HG03039 (cell line): ENCODE measurements around the gene OR51E1.

Experiments
- ATAC-seq: cut with Tn5 transposase; IDR thresholded peaks from one replicate; pipeline ENCODE4 v1.9.1; 2021; ENCODE audit warnings: mild to moderate bottlenecking, moderate library complexity; ENCODE audit not compliant: unreplicated experiment

The OR51E1 gene

DNA sequence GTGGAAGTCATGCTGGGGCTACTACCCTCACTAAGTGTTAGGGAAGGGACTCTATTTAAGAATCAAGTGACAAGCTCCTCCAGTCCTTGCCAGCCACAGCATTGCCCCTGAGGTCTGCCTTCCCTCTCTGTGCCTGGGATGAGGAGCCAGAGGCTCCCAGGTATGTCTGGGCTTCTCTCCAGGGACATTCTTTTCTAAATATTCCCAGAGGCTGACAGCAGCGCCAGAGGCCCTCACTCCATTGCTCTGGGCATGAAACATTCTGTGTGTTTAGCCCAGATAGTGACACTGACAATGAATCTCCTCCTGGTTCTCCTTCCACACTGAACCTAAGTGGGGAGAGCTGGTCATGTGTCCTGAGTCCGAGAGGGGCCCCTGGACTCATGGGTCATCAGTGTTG lies 2.2 kb downstream of the OR51E1 start:
- ATAC-seq = no peak

DNA sequence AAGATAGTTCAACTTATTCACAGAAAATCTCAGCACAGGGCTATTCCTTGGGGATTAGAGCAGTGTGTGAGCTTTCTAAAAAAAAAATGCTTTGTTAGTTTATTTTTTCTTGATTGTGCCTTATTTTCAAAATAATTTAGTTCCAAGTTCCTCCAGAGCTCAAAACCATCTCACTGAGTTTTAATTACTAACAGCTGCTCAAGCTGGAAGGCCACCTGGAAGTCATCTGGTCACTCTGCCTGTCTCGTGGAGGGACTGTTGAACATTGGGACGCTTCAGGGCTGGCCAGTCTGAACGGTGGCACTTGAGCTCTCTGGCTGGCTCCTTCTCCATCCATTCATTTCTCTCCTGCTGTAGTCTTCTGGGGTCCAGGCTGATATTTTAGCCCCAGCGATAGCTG lies 4.0 kb downstream of the OR51E1 start:
- ATAC-seq = no peak

DNA sequence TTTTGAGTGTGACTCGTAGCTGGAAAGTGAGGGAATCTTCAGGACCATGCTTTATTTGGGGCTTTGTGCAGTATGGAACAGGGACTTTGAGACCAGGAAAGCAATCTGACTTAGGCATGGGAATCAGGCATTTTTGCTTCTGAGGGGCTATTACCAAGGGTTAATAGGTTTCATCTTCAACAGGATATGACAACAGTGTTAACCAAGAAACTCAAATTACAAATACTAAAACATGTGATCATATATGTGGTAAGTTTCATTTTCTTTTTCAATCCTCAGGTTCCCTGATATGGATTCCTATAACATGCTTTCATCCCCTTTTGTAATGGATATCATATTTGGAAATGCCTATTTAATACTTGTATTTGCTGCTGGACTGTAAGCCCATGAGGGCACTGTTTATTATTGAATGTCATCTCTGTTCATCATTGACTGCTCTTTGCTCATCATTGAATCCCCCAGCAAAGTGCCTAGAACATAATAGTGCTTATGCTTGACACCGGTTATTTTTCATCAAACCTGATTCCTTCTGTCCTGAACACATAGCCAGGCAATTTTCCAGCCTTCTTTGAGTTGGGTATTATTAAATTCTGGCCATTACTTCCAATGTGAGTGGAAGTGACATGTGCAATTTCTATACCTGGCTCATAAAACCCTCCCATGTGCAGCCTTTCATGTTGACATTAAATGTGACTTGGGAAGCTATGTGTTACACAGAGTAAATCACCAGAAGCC lies 11.0 kb downstream of the OR51E1 start:
- ATAC-seq = no peak

DNA sequence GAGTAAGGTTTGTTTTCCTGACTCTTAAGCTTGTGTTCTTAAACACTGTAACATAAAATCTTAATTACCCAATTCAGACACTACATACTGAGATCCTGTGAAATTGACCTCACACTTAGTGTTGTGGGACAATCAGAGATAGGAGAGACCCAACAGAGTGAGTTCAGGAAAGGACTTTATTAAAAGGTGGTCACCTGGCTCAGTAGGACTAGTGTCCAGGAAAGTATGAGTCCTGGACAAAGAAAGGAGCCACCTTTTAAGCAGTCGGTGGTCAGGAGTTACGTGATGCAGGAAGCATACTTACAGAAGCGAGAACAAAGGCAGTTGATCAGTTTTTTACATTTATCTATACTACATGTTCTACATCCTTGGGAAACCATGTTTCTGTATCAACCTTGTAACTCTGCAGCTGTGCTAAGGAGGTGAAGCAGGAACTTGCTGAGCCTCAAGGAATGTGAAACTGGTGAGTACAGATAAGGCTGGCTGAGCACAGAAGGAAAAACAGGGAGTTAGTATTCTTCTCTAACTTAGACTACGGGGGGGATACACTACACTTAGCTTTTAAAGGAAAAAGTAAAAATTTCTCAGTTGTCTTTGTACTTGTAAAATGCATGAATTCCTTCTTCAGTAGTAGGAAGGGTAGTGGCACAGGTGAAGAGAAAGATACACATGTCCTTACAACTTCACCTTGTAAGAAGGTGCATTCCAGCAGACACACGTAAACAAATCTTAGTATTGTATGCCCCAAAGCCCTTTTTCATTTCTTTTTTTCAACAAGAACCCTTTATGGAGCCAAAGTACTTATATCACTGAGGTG lies 15.1 kb downstream of the OR51E1 start:
- ATAC-seq = no peak

DNA sequence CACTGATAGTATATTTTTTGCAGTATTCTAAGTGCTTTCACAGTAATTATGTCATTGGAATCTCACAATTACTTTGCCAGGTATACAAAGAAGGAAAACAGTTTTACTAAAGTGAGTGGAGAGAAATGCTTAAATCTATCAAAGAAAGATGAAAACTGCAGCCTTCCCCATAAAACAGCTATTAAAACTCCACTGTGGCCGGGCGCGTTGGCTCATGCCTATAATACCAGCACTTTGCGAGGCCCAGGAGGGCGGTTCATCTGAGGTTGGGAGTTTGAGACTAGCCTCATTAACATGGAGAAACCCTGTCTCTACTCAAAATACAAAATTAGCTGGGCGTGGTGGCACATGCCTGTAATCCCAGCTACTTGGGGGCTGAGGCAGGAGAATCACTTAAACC lies 19.1 kb downstream of the OR51E1 start:
- no peak for ATAC-seq

DNA sequence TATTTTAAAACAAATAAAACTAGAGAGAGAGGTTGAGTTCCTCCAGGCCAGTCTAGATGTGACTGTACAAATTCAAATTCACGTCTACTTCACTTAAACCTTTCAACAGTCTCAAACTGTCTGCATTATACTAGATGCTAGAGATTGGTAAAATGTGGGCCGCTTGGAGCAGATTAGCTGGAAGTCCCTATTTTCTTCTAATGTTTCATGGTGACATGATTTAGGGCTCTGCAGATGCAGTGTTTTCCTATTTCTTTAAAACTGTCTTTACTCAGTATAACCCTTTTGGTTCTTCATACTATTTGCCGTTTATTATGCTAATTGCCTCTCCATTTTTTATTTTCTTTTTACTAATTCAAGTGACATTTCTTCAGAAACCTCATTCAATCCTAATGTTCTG lies 20.4 kb downstream of the OR51E1 start:
- no peak for ATAC-seq

DNA sequence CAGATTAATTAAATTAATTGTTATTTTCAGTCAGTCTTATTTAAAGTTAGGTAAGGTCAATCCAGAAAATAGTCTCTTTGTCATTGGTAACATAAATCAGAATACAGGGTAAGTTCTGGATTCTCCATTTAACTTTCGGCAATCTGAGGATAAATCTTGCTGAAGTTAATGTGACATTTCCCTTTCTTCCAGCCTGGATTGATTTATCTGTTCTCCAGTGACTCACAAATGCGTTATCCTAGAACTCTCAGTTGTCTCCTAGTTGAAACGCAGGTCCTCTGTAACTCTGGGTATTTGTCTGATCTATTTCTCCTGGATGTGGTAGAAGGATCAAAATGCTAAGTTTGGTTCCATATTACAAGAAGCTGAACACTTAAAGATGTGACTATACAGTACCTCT lies 21.0 kb downstream of the OR51E1 start:
- ATAC-seq = no peak

DNA sequence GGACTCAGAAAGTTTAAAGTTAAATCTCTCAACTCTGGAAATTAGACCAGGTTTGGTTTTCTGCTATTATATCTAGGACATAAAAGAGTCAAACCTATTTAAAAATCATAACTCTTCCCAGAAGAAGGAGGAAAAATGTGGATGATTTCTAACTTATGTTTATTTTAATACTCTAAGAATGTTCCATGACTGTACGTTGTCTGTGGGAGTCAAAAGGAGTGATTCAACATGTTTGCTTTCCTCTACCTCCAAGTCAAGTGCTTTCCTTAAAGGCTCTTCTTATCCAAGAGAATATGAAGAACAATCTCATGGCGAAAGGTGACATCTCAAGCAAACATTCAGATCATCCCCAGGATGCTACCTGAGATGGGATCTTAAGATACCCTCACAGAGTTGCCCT lies 21.6 kb downstream of the OR51E1 start:
- ATAC-seq = no peak

DNA sequence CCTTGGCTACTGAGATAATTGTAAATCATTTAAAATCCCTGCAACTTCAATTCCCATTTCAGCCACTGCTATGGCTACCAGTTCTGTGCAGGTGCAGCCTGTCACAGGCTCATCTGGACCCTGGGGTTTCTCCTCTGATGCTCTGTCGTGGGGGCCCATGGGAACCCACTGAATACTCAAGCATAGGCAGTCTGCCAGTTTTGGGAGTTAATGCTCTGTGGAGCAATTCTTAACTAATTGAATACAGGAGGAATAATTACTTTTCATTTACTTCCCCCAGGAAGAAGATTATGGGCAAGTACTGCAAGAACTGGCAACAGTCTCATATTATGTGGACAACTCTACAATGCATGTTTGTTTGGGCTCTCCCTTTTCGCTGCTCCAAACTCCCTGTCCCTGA lies 28.0 kb downstream of the OR51E1 start:
- ATAC-seq = no peak

DNA sequence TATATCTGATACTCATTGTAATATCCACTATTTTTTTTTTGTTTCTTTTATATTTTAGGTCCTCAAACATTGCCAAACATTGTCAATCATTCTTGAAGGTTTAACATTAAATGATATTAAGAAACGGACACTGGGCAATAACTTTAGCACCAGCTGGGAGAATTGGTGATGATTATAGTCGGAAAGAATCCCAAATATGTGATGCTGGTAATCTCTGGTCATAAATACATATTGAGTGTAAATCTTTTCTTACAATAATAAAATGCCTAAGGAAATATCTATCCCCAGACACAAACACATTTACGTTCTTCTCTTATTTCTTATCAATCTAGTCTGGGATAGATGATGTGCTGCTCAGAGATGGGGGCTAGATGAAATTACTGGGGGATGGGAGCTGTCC lies 28.7 kb downstream of the OR51E1 start:
- ATAC-seq = no peak

DNA sequence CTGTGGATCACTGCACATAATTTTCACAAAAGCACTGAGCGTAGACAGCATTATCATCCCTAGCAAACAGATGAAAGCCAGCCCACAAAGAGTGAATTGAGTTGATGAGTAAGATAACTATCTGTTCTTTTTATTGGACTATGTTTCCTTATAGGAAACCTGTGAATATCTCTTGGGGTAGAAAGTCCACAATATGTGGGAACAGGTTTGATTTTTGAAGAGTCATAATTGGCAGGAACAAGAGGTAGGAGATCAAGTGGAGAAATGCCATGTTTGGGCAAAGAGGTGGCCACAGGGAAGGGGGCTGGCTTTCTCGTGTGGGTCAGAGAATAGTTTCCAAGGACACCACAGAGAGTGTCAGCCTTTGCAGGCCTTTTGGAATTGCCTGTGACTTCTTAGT lies 30.0 kb downstream of the OR51E1 start:
- no peak for ATAC-seq

DNA sequence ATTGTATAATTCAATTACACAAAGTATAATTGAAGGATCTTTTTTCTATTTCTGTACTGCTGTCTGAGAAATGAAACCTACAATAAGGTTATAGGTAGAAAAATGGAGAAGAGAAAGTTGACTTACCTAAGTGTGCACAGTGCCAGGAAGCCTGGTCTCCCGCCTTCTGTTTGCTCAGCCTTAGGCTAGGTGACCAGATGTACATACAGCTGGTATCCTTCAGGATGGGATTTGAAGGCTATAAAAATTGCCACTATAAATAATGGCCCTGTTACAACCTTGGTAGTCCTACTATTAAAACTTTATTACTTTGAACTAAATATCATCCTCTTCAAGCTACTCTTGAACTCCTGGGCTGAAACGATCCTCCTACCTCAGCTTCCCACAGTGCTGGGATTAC lies 34.2 kb downstream of the OR51E1 start:
- no peak for ATAC-seq

DNA sequence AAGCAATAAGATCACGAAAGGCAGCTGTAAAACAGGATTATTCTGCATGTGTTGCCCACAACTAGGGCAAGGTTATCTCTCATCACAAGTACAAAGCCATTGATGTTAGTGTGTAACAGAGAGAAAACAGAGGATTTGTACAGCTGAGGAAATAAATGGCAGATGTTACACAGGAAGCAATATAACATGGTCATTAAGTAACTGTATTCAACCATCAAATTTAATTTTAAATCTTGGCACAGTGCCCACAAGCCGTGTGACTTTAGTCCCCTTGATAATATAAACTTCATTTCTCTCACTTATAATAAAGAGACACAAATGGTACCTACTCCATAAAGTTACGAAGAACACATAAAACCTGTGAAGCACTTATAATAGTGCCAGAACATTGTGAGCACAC lies 36.6 kb downstream of the OR51E1 start:
- ATAC-seq = no peak

DNA sequence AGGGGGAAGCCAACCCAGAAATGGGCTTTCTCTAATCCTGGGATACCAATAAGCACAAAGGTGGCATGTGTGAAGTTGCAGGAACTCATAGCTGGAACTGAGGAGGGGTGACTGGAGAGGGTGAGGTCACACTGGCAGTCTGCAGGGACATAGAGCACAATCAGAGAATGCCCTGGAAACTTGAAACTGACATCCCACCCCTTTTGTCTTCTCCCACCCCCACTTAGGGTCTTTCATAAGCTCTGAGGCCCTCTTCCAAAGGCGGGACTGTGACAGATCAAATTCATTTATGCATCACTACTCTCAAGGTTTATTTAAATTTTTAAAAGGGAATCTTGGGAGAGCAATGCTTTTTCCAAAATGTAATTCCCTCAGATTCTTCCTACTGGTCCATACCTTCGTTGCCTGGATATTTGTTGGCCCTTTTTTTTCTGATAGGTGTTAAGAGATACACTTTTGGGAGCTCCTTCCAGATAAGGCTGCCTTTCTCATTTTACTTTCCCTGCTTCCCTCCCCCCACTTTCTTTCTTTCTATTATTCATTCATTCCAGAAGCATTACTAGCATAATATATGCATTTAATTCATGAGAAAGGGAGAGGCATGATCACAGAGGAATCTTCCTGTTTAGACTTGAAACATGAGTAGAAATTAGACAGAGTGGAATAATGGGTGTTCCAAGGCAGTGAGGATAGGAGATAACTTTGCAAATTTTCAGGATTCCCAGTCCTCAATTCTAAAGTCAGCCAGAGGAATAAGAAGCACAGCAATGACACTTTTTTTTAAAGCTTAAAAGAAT lies 39.0 kb downstream of the OR51E1 start:
- ATAC-seq = no peak

DNA sequence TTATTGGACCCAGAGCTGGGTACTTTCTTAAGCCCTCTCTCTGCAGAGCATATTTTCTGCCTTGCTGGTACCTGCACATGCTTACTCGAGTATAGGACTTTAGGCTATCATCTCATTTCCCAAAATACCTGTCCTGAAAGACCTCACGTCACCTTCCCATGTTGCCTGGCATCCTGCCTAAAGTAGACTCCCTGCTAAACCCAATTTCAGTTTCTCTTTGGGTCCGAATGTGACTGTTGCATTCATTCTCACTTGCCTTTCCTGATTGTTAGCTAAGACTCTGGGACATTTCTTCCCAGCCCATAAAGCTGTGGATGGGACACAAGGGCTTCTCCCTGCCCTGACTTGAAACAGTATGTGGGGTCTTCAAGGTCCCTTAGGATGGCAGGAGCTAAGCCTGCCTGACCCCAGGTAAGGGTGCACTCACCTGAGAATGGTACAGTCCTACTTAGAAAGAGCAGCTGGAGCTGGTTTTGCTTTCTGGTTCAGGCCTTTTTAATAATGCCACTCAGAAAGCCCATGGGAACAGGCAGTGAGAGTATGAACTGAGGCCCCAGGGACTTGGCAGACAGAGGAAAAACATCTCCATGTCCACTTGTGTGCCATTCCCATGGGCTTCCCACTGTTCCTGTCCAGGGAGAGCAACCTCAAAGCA lies 41.0 kb downstream of the OR51E1 start:
- ATAC-seq = no peak

DNA sequence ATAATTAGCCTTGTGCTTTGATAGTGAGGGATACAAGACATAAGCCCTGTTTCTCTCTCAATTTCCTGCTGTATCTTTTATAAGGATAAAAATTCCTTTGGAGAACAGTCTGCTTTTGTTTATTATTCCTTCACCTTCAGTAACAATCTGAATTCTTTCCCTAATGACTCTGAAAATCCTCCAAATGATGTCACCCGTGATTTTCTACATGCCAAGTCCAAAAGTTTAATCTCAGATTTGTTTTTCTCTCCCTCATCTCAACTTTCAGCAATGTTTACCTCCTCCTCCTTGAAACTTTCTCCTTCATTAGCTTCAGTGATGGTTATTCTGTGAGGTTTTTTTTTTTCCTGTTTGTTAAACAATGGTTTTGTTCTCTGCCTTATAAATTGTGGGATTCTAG lies 51.7 kb downstream of the OR51E1 start:
- no peak for ATAC-seq

DNA sequence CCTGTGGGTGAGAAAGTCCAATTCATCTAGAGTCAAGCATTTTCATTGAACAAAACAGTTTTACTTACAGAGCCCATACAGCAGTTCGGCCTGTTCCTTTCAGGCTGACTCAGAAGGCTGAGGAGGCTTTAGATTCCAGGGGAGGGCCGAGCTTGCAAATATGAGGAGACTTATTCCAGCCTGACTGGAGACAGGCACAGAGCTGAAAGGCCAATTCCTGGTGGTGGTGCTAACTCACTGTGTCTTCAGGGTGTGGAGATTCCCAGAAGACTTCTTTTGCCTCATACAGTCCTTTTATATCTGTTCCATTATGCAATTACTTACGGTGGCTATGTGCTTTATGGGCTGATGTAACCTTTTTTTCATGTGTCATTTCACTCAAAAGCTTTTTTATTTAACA lies 53.8 kb downstream of the OR51E1 start, which contains the start of gene OR51E2:
OR51E2 (minus strand) TSS at position 269 of the 400 bp plus-strand sequence. CDS start 15,142 bp downstream, outside the sequence.
- no peak for ATAC-seq

DNA sequence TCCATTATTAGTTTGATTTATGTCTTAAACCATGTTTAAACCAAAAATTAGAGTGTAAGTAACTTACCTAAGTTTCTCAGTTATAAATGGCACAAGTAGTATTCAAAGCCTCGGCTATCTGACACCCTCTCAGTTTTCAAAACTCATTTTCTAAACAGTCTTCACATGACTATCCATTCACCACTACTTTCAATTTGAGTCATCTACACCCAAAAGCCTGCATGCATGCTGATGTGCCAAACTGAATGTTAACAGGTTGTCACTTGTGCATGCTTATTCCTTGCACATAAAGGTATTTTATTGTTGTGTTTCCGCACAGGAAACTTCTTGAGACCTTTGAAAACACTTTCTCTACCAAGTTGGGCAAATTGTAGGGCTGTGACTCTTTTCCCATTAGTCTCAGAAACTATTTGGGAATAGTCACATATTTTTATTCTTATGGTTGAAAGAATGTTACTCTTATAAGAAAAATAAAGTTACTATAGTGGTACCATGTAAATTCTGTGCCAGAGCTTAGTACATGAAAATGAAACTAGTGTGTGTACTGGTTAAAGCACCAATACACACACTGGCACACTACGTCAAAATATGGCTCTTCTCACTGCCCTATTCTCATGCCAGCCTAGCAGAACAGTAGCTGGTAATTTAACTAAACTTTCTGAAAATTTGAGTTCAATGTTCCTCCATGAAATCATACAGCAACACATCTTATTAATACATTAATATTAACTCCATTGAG lies 56.1 kb downstream of the OR51E1 start:
- ATAC-seq = peak; percentile 95

DNA sequence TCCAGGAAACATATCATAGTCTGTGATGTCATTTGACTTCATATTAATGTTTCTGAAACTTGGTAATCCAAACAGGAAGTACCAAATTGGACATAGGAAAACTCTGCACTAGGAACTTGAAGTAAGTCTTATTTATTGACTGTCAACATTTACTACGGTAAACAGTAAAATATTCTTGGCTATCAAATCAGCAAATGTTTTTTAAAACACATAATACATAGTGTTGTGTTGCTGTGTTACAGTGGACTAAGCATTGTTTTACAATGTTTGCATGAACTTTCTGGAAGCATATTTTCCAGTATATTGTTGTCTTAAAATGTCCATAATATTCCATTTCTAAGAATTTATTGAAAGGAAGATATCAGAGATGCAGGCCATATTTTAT lies 56.6 kb downstream of the OR51E1 start:
- ATAC-seq = no peak

DNA sequence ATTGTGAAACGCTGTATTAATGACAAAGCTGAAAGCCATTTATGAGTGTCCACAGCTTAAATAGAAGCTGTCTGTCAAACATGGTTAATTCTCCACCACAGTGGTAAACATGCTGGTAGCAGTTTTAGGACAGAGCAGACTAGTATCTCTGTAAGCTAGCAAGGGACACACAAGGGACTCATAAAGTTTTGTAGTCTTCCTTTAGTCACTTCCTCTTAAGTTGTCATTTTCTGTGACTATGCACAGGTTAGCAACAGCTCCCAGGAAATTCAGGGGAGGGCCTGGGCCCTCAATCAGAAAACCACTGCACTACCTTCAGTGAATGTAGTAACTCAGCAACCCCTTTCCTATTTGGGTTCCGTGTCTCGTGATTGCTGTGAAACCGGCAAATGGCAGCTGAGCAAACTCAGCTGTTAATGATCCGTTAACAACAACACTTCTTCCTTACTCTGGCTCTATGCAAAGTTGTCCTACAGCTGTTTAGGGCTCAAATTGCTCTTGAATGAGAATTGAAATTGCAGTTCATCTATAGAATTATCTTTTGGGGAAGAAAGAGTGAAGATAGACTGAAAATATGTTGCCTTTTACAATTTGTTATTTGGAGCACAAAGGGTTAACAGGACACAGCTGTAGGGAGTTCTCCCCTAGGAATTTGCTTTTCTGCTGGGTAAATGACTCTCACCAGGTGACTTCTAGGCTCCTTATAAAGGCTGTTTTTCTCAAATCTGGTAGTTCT lies 60.4 kb downstream of the OR51E1 start, which contains the start of gene MMP26:
MMP26 (plus strand) TSS at position 731 of the 736 bp plus-strand sequence.
- peak; percentile 34 for ATAC-seq
